Measurements from ENCODE around the gene SYNGAP1.
"Not testable (repeated sequence)": the region's sequence is repeated elsewhere in the genome, so short reads cannot be mapped to it uniquely, and the experiment has no call there.

Gene SYNGAP1

DNA sequence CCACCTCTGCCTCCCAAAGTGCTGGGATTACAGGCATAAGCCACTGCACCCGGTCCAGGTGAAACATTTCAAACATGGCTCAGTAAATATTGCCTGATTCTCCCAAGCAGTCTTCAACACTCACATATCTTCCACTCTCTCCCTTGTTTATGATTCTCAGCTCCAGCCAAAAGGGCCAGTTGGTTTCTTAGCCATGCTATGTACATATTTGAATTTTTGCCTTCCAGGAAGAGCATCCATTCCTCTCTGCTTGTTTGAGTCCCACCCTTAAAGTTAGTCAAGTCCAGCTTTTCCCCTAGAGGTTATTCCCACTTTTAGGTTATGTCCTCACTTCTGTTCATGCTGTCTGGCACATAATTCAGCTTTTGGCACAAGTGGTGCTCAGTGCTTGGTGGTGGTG, 22.3 kb upstream of the SYNGAP1 start:
- Histone ChIP-seq H3K4me1 (ENCODE audit: low read length) (peaks cover 22% of the 10 kb centered on the region), H3K27me3 (ENCODE audit: low read depth, low read length) (no peaks in the 10 kb centered on the region), H3K9ac (ENCODE audit: low read length) (no peak overlapping the region), H3K9me3 (ENCODE audit: insufficient read depth, low read length) (no peaks in the 10 kb centered on the region), H3K4me3 (ENCODE audit: low read length) (no peak overlapping the region), H3K79me2 (ENCODE audit: low read length) (peaks cover 55% of the 10 kb centered on the region), H3K27ac (ENCODE audit: low read length) (no peak overlapping the region), H4K20me1 (ENCODE audit: insufficient read depth, low read length) (peaks cover 12% of the 10 kb centered on the region), H2AFZ (ENCODE audit: low read depth, low read length) (no peak overlapping the region), H3K4me2 (ENCODE audit: low read length) (no peak overlapping the region), H3K36me3 (replicated peaks; ENCODE audit: low read depth, low read length) (peaks cover 27% of the 10 kb centered on the region)
- TF ChIP-seq, protein P1, sequence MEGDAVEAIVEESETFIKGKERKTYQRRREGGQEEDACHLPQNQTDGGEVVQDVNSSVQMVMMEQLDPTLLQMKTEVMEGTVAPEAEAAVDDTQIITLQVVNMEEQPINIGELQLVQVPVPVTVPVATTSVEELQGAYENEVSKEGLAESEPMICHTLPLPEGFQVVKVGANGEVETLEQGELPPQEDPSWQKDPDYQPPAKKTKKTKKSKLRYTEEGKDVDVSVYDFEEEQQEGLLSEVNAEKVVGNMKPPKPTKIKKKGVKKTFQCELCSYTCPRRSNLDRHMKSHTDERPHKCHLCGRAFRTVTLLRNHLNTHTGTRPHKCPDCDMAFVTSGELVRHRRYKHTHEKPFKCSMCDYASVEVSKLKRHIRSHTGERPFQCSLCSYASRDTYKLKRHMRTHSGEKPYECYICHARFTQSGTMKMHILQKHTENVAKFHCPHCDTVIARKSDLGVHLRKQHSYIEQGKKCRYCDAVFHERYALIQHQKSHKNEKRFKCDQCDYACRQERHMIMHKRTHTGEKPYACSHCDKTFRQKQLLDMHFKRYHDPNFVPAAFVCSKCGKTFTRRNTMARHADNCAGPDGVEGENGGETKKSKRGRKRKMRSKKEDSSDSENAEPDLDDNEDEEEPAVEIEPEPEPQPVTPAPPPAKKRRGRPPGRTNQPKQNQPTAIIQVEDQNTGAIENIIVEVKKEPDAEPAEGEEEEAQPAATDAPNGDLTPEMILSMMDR (IDR thresholded peaks at IDR 0.05; ENCODE audit: low read depth, low read length) = no peak
- no peak for TF ChIP-seq EZH2phosphoT487 (IDR thresholded peaks at IDR 0.05; ENCODE audit: low read depth)

DNA sequence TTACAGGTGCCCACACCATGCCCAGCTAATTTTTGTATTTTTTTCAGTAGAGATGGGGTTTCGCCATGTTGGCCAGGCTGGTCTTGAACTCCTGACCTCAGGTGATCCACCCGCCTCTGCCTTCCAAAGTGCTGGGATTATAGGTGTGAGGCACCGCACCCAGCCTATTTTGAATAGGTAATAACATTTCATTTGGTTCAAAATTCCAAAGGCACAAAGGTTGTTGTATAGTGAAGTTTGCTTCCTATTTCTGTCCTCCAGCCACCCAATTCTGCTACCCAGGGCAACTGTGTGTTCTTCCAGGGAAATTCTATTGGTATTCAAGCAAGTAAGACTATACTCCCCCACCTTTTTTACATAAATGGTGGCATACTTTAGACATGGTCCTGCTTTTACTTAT, 21.3 kb upstream of the SYNGAP1 start:
- Histone ChIP-seq H3K36me3 (replicated peaks; ENCODE audit: low read depth, low read length) (peaks cover 23% of the 10 kb centered on the region), H3K79me2 (ENCODE audit: low read length) (peaks cover 45% of the 10 kb centered on the region), H4K20me1 (ENCODE audit: insufficient read depth, low read length) (peaks cover 12% of the 10 kb centered on the region), H3K4me1 (ENCODE audit: low read length) (peaks cover 14% of the 10 kb centered on the region)
- not testable (repeated sequence) for H3K4me3 ChIP-seq (ENCODE audit: low read length); H3K4me2 ChIP-seq (ENCODE audit: low read length); H3K27me3 ChIP-seq (ENCODE audit: low read depth, low read length); H3K9ac ChIP-seq (ENCODE audit: low read length); H3K9me3 ChIP-seq (ENCODE audit: insufficient read depth, low read length); H3K27ac ChIP-seq (ENCODE audit: low read length); H2AFZ ChIP-seq (ENCODE audit: low read depth, low read length)

DNA sequence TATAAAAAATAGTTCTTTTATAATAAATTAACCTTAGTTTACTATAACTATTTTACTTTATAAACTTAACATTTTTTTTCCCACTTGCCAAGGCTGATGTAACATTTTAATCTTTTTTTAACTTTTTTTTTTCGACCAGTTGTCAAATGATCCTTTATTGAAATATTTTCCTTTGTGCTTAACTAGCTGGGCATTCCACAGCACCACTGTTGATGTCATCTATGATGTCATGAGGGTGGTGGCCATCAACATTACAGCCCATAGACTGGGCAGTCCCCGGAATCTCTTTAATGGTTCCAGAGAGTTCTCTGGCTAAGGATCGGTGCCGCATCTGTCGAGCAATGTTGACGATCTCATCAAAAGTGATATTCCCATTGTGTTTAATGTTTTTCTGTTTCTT, 20.0 kb upstream of the SYNGAP1 start:
- not testable (repeated sequence) for H3K9ac ChIP-seq (ENCODE audit: low read length); H3K27me3 ChIP-seq (ENCODE audit: low read depth, low read length); H2AFZ ChIP-seq (ENCODE audit: low read depth, low read length); H4K20me1 ChIP-seq (ENCODE audit: insufficient read depth, low read length); H3K4me2 ChIP-seq (ENCODE audit: low read length); H3K27ac ChIP-seq (ENCODE audit: low read length); H3K4me3 ChIP-seq (ENCODE audit: low read length); H3K9me3 ChIP-seq (ENCODE audit: insufficient read depth, low read length); H3K4me1 ChIP-seq (ENCODE audit: low read length)
- Histone ChIP-seq H3K36me3 (replicated peaks; ENCODE audit: low read depth, low read length) (peaks cover 26% of the 10 kb centered on the region), H3K79me2 (ENCODE audit: low read length) (peaks cover 32% of the 10 kb centered on the region)

DNA sequence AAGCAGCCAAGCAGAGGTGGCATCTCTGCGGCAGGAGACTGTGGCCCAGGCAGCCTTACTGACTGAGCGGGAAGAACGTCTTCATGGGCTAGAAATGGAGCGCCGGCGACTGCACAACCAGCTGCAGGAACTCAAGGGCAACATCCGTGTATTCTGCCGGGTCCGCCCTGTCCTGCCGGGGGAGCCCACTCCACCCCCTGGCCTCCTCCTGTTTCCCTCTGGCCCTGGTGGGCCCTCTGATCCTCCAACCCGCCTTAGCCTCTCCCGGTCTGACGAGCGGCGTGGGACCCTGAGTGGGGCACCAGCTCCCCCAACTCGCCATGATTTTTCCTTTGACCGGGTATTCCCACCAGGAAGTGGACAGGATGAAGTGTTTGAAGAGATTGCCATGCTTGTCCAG, 15.0 kb upstream of the SYNGAP1 start:
- no peaks in the 10 kb centered on the region for H3K9me3 ChIP-seq (ENCODE audit: insufficient read depth, low read length)
- H3K4me1 ChIP-seq (ENCODE audit: low read length) = peaks cover 8% of the 10 kb centered on the region
- H3K36me3 ChIP-seq (replicated peaks; ENCODE audit: low read depth, low read length) = peaks cover 35% of the 10 kb centered on the region
- H4K20me1 ChIP-seq (ENCODE audit: insufficient read depth, low read length) = no peaks in the 10 kb centered on the region
- no peaks in the 10 kb centered on the region for H3K79me2 ChIP-seq (ENCODE audit: low read length)
- H3K27me3 ChIP-seq (ENCODE audit: low read depth, low read length) = no peaks in the 10 kb centered on the region
- TF ChIP-seq, protein P1 (IDR thresholded peaks at IDR 0.05; ENCODE audit: low read depth, low read length) = no peak
- no peak for TF ChIP-seq EZH2phosphoT487 (IDR thresholded peaks at IDR 0.05; ENCODE audit: low read depth)
- no peak overlapping the region for H2AFZ ChIP-seq (ENCODE audit: low read depth, low read length)
- H3K4me2 ChIP-seq (ENCODE audit: low read length) = no peak overlapping the region
- no peak overlapping the region for H3K4me3 ChIP-seq (ENCODE audit: low read length)
- H3K9ac ChIP-seq (ENCODE audit: low read length) = no peak overlapping the region
- no peak overlapping the region for H3K27ac ChIP-seq (ENCODE audit: low read length)

DNA sequence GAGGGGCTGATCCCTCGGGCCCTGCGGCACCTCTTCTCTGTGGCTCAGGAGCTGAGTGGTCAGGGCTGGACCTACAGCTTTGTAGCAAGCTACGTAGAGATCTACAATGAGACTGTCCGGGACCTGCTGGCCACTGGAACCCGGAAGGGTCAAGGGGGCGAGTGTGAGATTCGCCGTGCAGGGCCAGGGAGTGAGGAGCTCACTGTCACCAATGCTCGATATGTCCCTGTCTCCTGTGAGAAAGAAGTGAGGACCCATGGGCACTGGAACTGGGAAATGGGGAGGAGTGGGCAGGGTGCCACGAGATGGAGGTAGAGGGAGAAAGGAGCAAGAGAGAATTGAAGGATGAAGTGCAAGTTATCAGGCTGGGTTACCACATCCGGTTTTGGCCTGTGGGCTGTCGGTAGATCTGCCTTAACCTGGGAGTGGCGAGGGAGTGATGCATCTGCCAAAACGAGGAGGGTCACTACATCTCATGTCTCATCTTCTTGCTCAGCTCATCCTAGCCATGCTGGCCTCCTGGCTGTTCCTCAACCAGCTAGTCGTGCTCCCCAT, 14.4 kb upstream of the SYNGAP1 start:
- Histone ChIP-seq H3K4me3 (ENCODE audit: low read length) (no peak overlapping the region), H3K4me2 (ENCODE audit: low read length) (no peak overlapping the region), H2AFZ (ENCODE audit: low read depth, low read length) (no peak overlapping the region), H3K27me3 (ENCODE audit: low read depth, low read length) (no peaks in the 10 kb centered on the region), H3K79me2 (ENCODE audit: low read length) (no peaks in the 10 kb centered on the region), H3K4me1 (ENCODE audit: low read length) (peaks cover 8% of the 10 kb centered on the region), H3K27ac (ENCODE audit: low read length) (no peak overlapping the region), H3K36me3 (replicated peaks; ENCODE audit: low read depth, low read length) (peaks cover 35% of the 10 kb centered on the region), H4K20me1 (ENCODE audit: insufficient read depth, low read length) (no peaks in the 10 kb centered on the region), H3K9me3 (ENCODE audit: insufficient read depth, low read length) (no peaks in the 10 kb centered on the region), H3K9ac (ENCODE audit: low read length) (no peak overlapping the region)
- TF ChIP-seq EZH2phosphoT487 (IDR thresholded peaks at IDR 0.05; ENCODE audit: low read depth) = no peak
- TF ChIP-seq, protein P1 (IDR thresholded peaks at IDR 0.05; ENCODE audit: low read depth, low read length) = no peak

All from OCI-LY3 (cell line).